Mesothelial cell of epicardium (in vitro differentiated cells): ENCODE measurements around the gene CYTH3. TPM values are rescaled to one million over a fixed set of nuclear protein-coding genes. Genes with fewer than 3 reads are reported as not detected.
A peak's percentile ranks its signal among the peaks of the same experiment; 100 is the strongest.

Source experiments
- DNase-seq, 2 experiments: peaks; one replicate each; pipeline ENCODE4 v3.0.0; 2021; ENCODE audit warnings: low spot score in 2 of 2; ENCODE audit not compliant: unreplicated experiment in 2 of 2
- H3K27ac Mint-ChIP-seq: 2 replicates; pipeline ENCODE4 v1.8.0; 2021; ENCODE audit warnings: mixed read lengths
- H3K27me3 Mint-ChIP-seq: 2 replicates; pipeline ENCODE4 v1.8.0; 2021; ENCODE audit warnings: low read depth, mixed read lengths
- H3K36me3 Mint-ChIP-seq: 2 replicates; pipeline ENCODE4 v1.8.0; 2021; ENCODE audit warnings: mixed read lengths
- H3K4me1 Mint-ChIP-seq: 2 replicates; pipeline ENCODE4 v1.8.0; 2021; ENCODE audit warnings: mixed read lengths
- H3K4me3 Mint-ChIP-seq: 2 replicates; pipeline ENCODE4 v1.8.0; 2021; ENCODE audit warnings: mild to moderate bottlenecking, moderate library complexity, mixed read lengths
- H3K9me3 Mint-ChIP-seq: 2 replicates; pipeline ENCODE4 v1.8.0; 2021; ENCODE audit warnings: mixed read lengths
- CTCF ChIP-seq: fragments of 200-600 bp; sonication (generic); IDR thresholded peaks from one replicate; pipeline ENCODE4 v1.5.0; 2021; ENCODE audit warnings: antibody characterized with exemption; ENCODE audit not compliant: unreplicated experiment
- total RNA-seq: library from RNA; stranded (reverse); gene quantifications from 3 replicates; pipeline ENCODE4 v1.2.1, GENCODE V29; 2021

The CYTH3 gene
- total RNA-seq, 1 donor from 2014 or later, result 29.2 TPM

- peaks cover 29% of the 10 kb centered on the region for H3K4me1 Mint-ChIP-seq
- H3K27ac Mint-ChIP-seq, result no peak overlapping the region
- peaks cover 5% of the 10 kb centered on the region for H3K36me3 Mint-ChIP-seq
- DNase-seq, result no peak
- no peak for TF ChIP-seq CTCF
- no peak overlapping the region for H3K4me3 Mint-ChIP-seq
- no peaks in the 10 kb centered on the region for H3K27me3 Mint-ChIP-seq
- H3K9me3 Mint-ChIP-seq, result peaks cover 5% of the 10 kb centered on the region
These were observed 30.8 kb downstream of the CYTH3 start for GRCh38 chr7:6241607-6241973.

- peaks cover 11% of the 10 kb centered on the region for H3K4me1 Mint-ChIP-seq
- H3K9me3 Mint-ChIP-seq, result no peaks in the 10 kb centered on the region
- no peak for TF ChIP-seq CTCF
- DNase-seq, result no peak
- no peak overlapping the region for H3K4me3 Mint-ChIP-seq
- no peaks in the 10 kb centered on the region for H3K27me3 Mint-ChIP-seq
- no peaks in the 10 kb centered on the region for H3K36me3 Mint-ChIP-seq
- H3K27ac Mint-ChIP-seq, result no peak overlapping the region
These were observed 34.0 kb downstream of the CYTH3 start for GRCh38 chr7:6238309-6238925.

- Mint-ChIP-seq H3K36me3 (no peaks in the 10 kb centered on the region), H3K27ac (no peak overlapping the region), H3K9me3 (no peaks in the 10 kb centered on the region), H3K27me3 (no peaks in the 10 kb centered on the region), H3K4me1 (peaks cover 15% of the 10 kb centered on the region), H3K4me3 (no peak overlapping the region)
- no peak for TF ChIP-seq CTCF
- no peak for DNase-seq
These were observed 34.7 kb downstream of the CYTH3 start for GRCh38 chr7:6237730-6238129.

GRCh38 chr7:6237011-6237410 lies 35.4 kb downstream of the CYTH3 start:
- Mint-ChIP-seq H3K4me1 (peaks cover 16% of the 10 kb centered on the region), H3K27ac (peak overlapping the region; percentile 23), H3K9me3 (no peaks in the 10 kb centered on the region), H3K36me3 (no peaks in the 10 kb centered on the region), H3K4me3 (no peak overlapping the region), H3K27me3 (no peaks in the 10 kb centered on the region)
- no peak for DNase-seq
- TF ChIP-seq CTCF, result no peak

- peaks cover 14% of the 10 kb centered on the region for H3K4me1 Mint-ChIP-seq
- TF ChIP-seq CTCF, result no peak
- DNase-seq, result no peak
- H3K9me3 Mint-ChIP-seq, result no peaks in the 10 kb centered on the region
- no peak overlapping the region for H3K27ac Mint-ChIP-seq
- H3K36me3 Mint-ChIP-seq, result no peaks in the 10 kb centered on the region
- H3K27me3 Mint-ChIP-seq, result no peaks in the 10 kb centered on the region
- no peak overlapping the region for H3K4me3 Mint-ChIP-seq
These were observed 37.2 kb downstream of the CYTH3 start for GRCh38 chr7:6235029-6235871.
